ENCODE measurements around the gene MOB3A.

MOB3A gene

GRCh38 chr19:2080336-2080988 is 15.7 kb downstream of the MOB3A start:
- DNase-seq: no peak

- no peak for DNase-seq
Measured at GRCh38 chr19:2079865-2080301, 16.2 kb downstream of the MOB3A start.

- no peak for DNase-seq
Measured at GRCh38 chr19:2079076-2079864, 16.9 kb downstream of the MOB3A start.

GRCh38 chr19:2077833-2078619 is 18.1 kb downstream of the MOB3A start:
- no peak for DNase-seq

GRCh38 chr19:2077398-2077797 is 18.7 kb downstream of the MOB3A start:
- no peak for DNase-seq

- no peak for DNase-seq
Measured at GRCh38 chr19:2076526-2076944, 19.6 kb downstream of the MOB3A start.

- DNase-seq: no peak
Measured at GRCh38 chr19:2072757-2073551, 23.2 kb downstream of the MOB3A start.

- DNase-seq: no peak
Measured at GRCh38 chr19:2070986-2071673, 25.0 kb downstream of the MOB3A start.

- no peak for DNase-seq
Measured at GRCh38 chr19:2070436-2070827, 25.7 kb downstream of the MOB3A start.

- DNase-seq: no peak
Measured at GRCh38 chr19:2064788-2065524, 31.2 kb downstream of the MOB3A start.

GRCh38 chr19:2064395-2064787 is 31.7 kb downstream of the MOB3A start:
- DNase-seq: no peak

GRCh38 chr19:2063824-2064223 is 32.3 kb downstream of the MOB3A start:
- DNase-seq: no peak

GRCh38 chr19:2062770-2063169 is 33.4 kb downstream of the MOB3A start:
- no peak for DNase-seq

GRCh38 chr19:2062389-2062729 is 33.8 kb downstream of the MOB3A start:
- no peak for DNase-seq

- DNase-seq: peak; percentile 99
Measured at GRCh38 chr19:2061495-2062388, 34.4 kb downstream of the MOB3A start.

GRCh38 chr19:2060884-2061494 is 35.1 kb downstream of the MOB3A start:
- no peak for DNase-seq

- no peak for DNase-seq
Measured at GRCh38 chr19:2059422-2060201, 36.5 kb downstream of the MOB3A start.

GRCh38 chr19:2058570-2059421 is 37.3 kb downstream of the MOB3A start:
- DNase-seq: no peak
